Measurements from ENCODE around the gene PRDM15. TPM values are rescaled to one million over a fixed set of nuclear protein-coding genes. Genes with fewer than 3 reads are reported as not detected.

PRDM15 gene
- polyA plus RNA-seq, 1 donor (not counting 4 experiments of a cell fraction or from before 2014, with no cell fraction given): 5.2 TPM

- Histone ChIP-seq H3K9me1 (ENCODE audit: control insufficient read depth, extremely low read depth, insufficient read depth, low read length) (no peaks in the 10 kb centered on the region), H3K9ac (ENCODE audit: control insufficient read depth, extremely low read depth, insufficient read depth, low read length) (no peak overlapping the region), H3K4me1 (ENCODE audit: control insufficient read depth, extremely low read depth, insufficient read depth, low read length) (no peaks in the 10 kb centered on the region), H2AFZ (ENCODE audit: control insufficient read depth, low read length) (no peak overlapping the region), H3K4me2 (ENCODE audit: control insufficient read depth, extremely low read depth, insufficient read depth, low read depth, low read length) (no peak overlapping the region), H3K27ac (ENCODE audit: control insufficient read depth, insufficient read depth, low read length) (no peak overlapping the region), H3K27me3 (ENCODE audit: control insufficient read depth, extremely low read depth, insufficient read depth, low read length) (no peaks in the 10 kb centered on the region), H3K9me3 (ENCODE audit: control insufficient read depth, low read depth, low read length) (no peaks in the 10 kb centered on the region), H3K36me3 (ENCODE audit: control insufficient read depth in 2 of 2, extremely low read depth in 1 of 2, insufficient read depth in 2 of 2, low read length in 2 of 2) (peaks cover 6% of the 10 kb centered on the region in 2 experiments), H3K79me2 (ENCODE audit: control insufficient read depth, insufficient read depth, low read length) (no peaks in the 10 kb centered on the region), H4K20me1 (ENCODE audit: control insufficient read depth, extremely low read depth, insufficient read depth, low read length) (no peaks in the 10 kb centered on the region), H3K4me3 (ENCODE audit: control insufficient read depth in 2 of 3, extremely low read depth in 1 of 3, insufficient read depth in 2 of 3, low read depth in 1 of 3, low read length in 3 of 3) (no peak overlapping the region)
- DNase-seq (ENCODE audit: low read depth, low spot score): no peak
- no peak for FAIRE-seq
- dilution Hi-C loops (cut with MboI; ENCODE audit: extremely low pct_ligation_motif_present, low sequenced_read_pairs): no loop called here
- no peak for TF ChIP-seq EZH2 (IDR thresholded peaks at IDR 0.05; ENCODE audit: low read length)
- TF ChIP-seq, protein P1, sequence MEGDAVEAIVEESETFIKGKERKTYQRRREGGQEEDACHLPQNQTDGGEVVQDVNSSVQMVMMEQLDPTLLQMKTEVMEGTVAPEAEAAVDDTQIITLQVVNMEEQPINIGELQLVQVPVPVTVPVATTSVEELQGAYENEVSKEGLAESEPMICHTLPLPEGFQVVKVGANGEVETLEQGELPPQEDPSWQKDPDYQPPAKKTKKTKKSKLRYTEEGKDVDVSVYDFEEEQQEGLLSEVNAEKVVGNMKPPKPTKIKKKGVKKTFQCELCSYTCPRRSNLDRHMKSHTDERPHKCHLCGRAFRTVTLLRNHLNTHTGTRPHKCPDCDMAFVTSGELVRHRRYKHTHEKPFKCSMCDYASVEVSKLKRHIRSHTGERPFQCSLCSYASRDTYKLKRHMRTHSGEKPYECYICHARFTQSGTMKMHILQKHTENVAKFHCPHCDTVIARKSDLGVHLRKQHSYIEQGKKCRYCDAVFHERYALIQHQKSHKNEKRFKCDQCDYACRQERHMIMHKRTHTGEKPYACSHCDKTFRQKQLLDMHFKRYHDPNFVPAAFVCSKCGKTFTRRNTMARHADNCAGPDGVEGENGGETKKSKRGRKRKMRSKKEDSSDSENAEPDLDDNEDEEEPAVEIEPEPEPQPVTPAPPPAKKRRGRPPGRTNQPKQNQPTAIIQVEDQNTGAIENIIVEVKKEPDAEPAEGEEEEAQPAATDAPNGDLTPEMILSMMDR (optimal IDR thresholded peaks at IDR 0.05 in 1 of 3, IDR thresholded peaks at IDR 0.05 in 1 of 3, conservative IDR thresholded peaks at IDR 0.05 in 1 of 3; ENCODE audit: extremely low read depth in 1 of 3, insufficient read depth in 2 of 3, low read length in 3 of 3): no peak
Measured at GRCh38 chr21:41847066-41847804, 31.9 kb downstream of the PRDM15 start.

GRCh38 chr21:41846536-41846935, 32.6 kb downstream of the PRDM15 start:
- Histone ChIP-seq H3K36me3 (ENCODE audit: control insufficient read depth in 2 of 2, extremely low read depth in 1 of 2, insufficient read depth in 2 of 2, low read length in 2 of 2) (peaks cover 6% of the 10 kb centered on the region in 2 experiments), H3K79me2 (ENCODE audit: control insufficient read depth, insufficient read depth, low read length) (no peaks in the 10 kb centered on the region), H3K9me1 (ENCODE audit: control insufficient read depth, extremely low read depth, insufficient read depth, low read length) (no peaks in the 10 kb centered on the region), H3K27ac (ENCODE audit: control insufficient read depth, insufficient read depth, low read length) (no peak overlapping the region), H3K27me3 (ENCODE audit: control insufficient read depth, extremely low read depth, insufficient read depth, low read length) (no peaks in the 10 kb centered on the region), H3K4me3 (ENCODE audit: control insufficient read depth in 2 of 3, extremely low read depth in 1 of 3, insufficient read depth in 2 of 3, low read depth in 1 of 3, low read length in 3 of 3) (no peak overlapping the region), H2AFZ (ENCODE audit: control insufficient read depth, low read length) (no peak overlapping the region), H3K4me1 (ENCODE audit: control insufficient read depth, extremely low read depth, insufficient read depth, low read length) (no peaks in the 10 kb centered on the region), H4K20me1 (ENCODE audit: control insufficient read depth, extremely low read depth, insufficient read depth, low read length) (no peaks in the 10 kb centered on the region), H3K9me3 (ENCODE audit: control insufficient read depth, low read depth, low read length) (no peaks in the 10 kb centered on the region), H3K9ac (ENCODE audit: control insufficient read depth, extremely low read depth, insufficient read depth, low read length) (no peak overlapping the region), H3K4me2 (ENCODE audit: control insufficient read depth, extremely low read depth, insufficient read depth, low read depth, low read length) (no peak overlapping the region)
- DNase-seq (ENCODE audit: low read depth, low spot score) (no peak), FAIRE-seq (no peak)
- dilution Hi-C loops (cut with MboI; ENCODE audit: extremely low pct_ligation_motif_present, low sequenced_read_pairs): no loop called here
- TF ChIP-seq, protein P1 (optimal IDR thresholded peaks at IDR 0.05 in 1 of 3, IDR thresholded peaks at IDR 0.05 in 1 of 3, conservative IDR thresholded peaks at IDR 0.05 in 1 of 3; ENCODE audit: extremely low read depth in 1 of 3, insufficient read depth in 2 of 3, low read length in 3 of 3): no peak
- no peak for TF ChIP-seq EZH2 (IDR thresholded peaks at IDR 0.05; ENCODE audit: low read length)
